HEK293 (cell line): Measurements from ENCODE around the gene LYRM1.

Experiments
- KLF16 ChIP-seq: fragments of 450-650 bp; formaldehyde crosslinking; IDR thresholded peaks from 2 replicates; pipeline ENCODE4 v1.5.1; 2017; ENCODE audit warnings: missing biosample characterization, missing genetic modification characterization
- TRIM28 ChIP-seq: IDR thresholded peaks from 2 replicates; pipeline ENCODE4 v1.6.1; 2011; ENCODE audit warnings: low read length, control low read depth, borderline replicate concordance
- ZBTB17 ChIP-seq: fragments of 450-650 bp; formaldehyde crosslinking; IDR thresholded peaks from 2 replicates; pipeline ENCODE4 v1.5.1; 2016; ENCODE audit warnings: missing biosample characterization, missing genetic modification characterization
- ZFP41 ChIP-seq: fragments of 450-650 bp; formaldehyde crosslinking; IDR thresholded peaks from 2 replicates; pipeline ENCODE4 v1.5.1; 2016; ENCODE audit warnings: missing biosample characterization, missing genetic modification characterization, borderline replicate concordance
- ZNF239 ChIP-seq: fragments of 450-650 bp; formaldehyde crosslinking; IDR thresholded peaks from 2 replicates; pipeline ENCODE4 v1.5.1; 2016; ENCODE audit warnings: missing biosample characterization, missing genetic modification characterization
- ZNF561 ChIP-seq: fragments of 450-650 bp; IDR thresholded peaks from 2 replicates; pipeline ENCODE4 v1.5.1; 2018; ENCODE audit warnings: missing biosample characterization, missing genetic modification characterization, borderline replicate concordance
- ZNF596 ChIP-seq: fragments of 450-650 bp; IDR thresholded peaks from 2 replicates; pipeline ENCODE4 v1.5.0; 2018; ENCODE audit warnings: missing biosample characterization, mild to moderate bottlenecking, missing genetic modification characterization, moderate library complexity
- ZNF660 ChIP-seq: fragments of 450-650 bp; IDR thresholded peaks from 2 replicates; pipeline ENCODE4 v1.5.1; 2018; ENCODE audit warnings: missing biosample characterization, mild to moderate bottlenecking, missing genetic modification characterization
- TF ChIP-seq, protein P1 (sequence below): fragments of 450-650 bp; formaldehyde crosslinking; IDR thresholded peaks from 2 replicates; pipeline ENCODE4 v1.5.1; 2016; ENCODE audit warnings: missing biosample characterization, missing genetic modification characterization
- TF ChIP-seq, protein P2 (sequence below): fragments of 450-650 bp; formaldehyde crosslinking; IDR thresholded peaks from 2 replicates; pipeline ENCODE4 v1.5.1; 2016; ENCODE audit warnings: missing biosample characterization, missing genetic modification characterization

GRCh38 chr16:20916289-20916688 lies 15.7 kb downstream of the LYRM1 start:
- TF ChIP-seq, protein P1, sequence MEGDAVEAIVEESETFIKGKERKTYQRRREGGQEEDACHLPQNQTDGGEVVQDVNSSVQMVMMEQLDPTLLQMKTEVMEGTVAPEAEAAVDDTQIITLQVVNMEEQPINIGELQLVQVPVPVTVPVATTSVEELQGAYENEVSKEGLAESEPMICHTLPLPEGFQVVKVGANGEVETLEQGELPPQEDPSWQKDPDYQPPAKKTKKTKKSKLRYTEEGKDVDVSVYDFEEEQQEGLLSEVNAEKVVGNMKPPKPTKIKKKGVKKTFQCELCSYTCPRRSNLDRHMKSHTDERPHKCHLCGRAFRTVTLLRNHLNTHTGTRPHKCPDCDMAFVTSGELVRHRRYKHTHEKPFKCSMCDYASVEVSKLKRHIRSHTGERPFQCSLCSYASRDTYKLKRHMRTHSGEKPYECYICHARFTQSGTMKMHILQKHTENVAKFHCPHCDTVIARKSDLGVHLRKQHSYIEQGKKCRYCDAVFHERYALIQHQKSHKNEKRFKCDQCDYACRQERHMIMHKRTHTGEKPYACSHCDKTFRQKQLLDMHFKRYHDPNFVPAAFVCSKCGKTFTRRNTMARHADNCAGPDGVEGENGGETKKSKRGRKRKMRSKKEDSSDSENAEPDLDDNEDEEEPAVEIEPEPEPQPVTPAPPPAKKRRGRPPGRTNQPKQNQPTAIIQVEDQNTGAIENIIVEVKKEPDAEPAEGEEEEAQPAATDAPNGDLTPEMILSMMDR, result no peak
- TF ChIP-seq KLF16 (tag by site-specific recombination) (no peak), ZNF596 (no peak), ZNF660 (tag by site-specific recombination) (no peak), ZNF239 (tag by site-specific recombination) (no peak), ZFP41 (tag by site-specific recombination) (no peak), ZBTB17 (tag by site-specific recombination) (no peak), TRIM28 (no peak), ZNF561 (tag by site-specific recombination) (no peak)
- TF ChIP-seq, protein P2, sequence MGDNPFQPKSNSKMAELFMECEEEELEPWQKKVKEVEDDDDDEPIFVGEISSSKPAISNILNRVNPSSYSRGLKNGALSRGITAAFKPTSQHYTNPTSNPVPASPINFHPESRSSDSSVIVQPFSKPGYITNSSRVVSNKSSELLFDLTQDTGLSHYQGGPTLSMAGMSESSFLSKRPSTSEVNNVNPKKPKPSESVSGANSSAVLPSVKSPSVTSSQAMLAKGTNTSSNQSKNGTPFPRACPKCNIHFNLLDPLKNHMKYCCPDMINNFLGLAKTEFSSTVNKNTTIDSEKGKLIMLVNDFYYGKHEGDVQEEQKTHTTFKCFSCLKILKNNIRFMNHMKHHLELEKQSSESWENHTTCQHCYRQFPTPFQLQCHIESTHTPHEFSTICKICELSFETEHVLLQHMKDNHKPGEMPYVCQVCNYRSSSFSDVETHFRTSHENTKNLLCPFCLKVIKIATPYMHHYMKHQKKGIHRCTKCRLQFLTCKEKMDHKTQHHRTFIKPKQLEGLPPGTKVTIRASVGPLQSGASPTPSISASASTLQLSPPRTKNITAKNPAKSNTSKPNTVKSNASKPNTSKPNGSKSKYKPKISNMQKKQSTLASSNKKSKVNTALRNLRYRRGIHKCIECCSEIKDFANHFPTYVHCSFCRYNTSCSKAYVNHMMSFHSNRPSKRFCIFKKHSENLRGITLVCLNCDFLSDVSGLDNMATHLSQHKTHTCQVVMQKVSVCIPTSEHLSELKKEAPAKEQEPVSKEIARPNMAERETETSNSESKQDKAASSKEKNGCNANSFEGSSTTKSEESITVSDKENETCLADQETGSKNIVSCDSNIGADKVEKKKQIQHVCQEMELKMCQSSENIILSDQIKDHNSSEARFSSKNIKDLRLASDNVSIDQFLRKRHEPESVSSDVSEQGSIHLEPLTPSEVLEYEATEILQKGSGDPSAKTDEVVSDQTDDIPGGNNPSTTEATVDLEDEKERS (tag by site-specific recombination), result no peak
